ENCODE data around the gene SRPK2.
"Not testable (repeated sequence)": the region's sequence is repeated elsewhere in the genome, so short reads cannot be mapped to it uniquely, and the experiment has no call there.

Gene SRPK2

GRCh38 chr7:105268511-105269392 is 120.0 kb downstream of the SRPK2 start:
- in situ Hi-C loops (cut with MboI; ENCODE audit: low sequenced_read_pairs) = no loop called here
- no peaks in the 10 kb centered on the region for H3K36me3 ChIP-seq (replicated peaks)
- no peaks in the 10 kb centered on the region for H3K27me3 ChIP-seq (ENCODE audit: low read depth)
- peak; percentile 33 to 70 for DNase-seq (ENCODE audit: low spot score in 2 of 2)
- H3K9me3 ChIP-seq = no peaks in the 10 kb centered on the region
- no peak overlapping the region; the same call in 1 of the 2 replicates for H3K4me3 ChIP-seq
- peaks cover 17% of the 10 kb centered on the region for H3K4me1 ChIP-seq

GRCh38 chr7:105268056-105268455 is 120.7 kb downstream of the SRPK2 start:
- H3K9me3 ChIP-seq = no peaks in the 10 kb centered on the region
- no peaks in the 10 kb centered on the region for H3K27me3 ChIP-seq (ENCODE audit: low read depth)
- in situ Hi-C loops (cut with MboI; ENCODE audit: low sequenced_read_pairs) = no loop called here
- no peak for DNase-seq (ENCODE audit: low spot score in 2 of 2)
- no peak overlapping the region for H3K4me3 ChIP-seq
- no peaks in the 10 kb centered on the region for H3K36me3 ChIP-seq (replicated peaks)
- peaks cover 17% of the 10 kb centered on the region for H3K4me1 ChIP-seq

GRCh38 chr7:105267244-105267643 is 121.5 kb downstream of the SRPK2 start:
- Histone ChIP-seq H3K4me1 (peaks cover 17% of the 10 kb centered on the region), H3K36me3 (replicated peaks) (no peaks in the 10 kb centered on the region), H3K9me3 (no peaks in the 10 kb centered on the region), H3K4me3 (no peak overlapping the region), H3K27me3 (ENCODE audit: low read depth) (no peaks in the 10 kb centered on the region)
- no peak for DNase-seq (ENCODE audit: low spot score in 2 of 2)
- in situ Hi-C loops (cut with MboI; ENCODE audit: low sequenced_read_pairs) = no loop called here

- H3K4me1 ChIP-seq = peaks cover 13% of the 10 kb centered on the region
- in situ Hi-C loops (cut with MboI; ENCODE audit: low sequenced_read_pairs) = no loop called here
- H3K9me3 ChIP-seq = 0 out of 2 replicates have a peak, but pooled peaks cover 2% of the 10 kb centered on the region
- no peak for DNase-seq (ENCODE audit: low spot score in 2 of 2)
- no peaks in the 10 kb centered on the region for H3K27me3 ChIP-seq (ENCODE audit: low read depth)
- H3K4me3 ChIP-seq = no peak overlapping the region
- no peaks in the 10 kb centered on the region for H3K36me3 ChIP-seq (replicated peaks)
Observed at GRCh38 chr7:105264707-105265106, 124.0 kb downstream of the SRPK2 start.

GRCh38 chr7:105261689-105262088 is 127.0 kb downstream of the SRPK2 start:
- H3K4me1 ChIP-seq = peaks cover 11% of the 10 kb centered on the region
- no peak for DNase-seq (ENCODE audit: low spot score in 2 of 2)
- H3K9me3 ChIP-seq = peaks cover 3% of the 10 kb centered on the region; the same call in 1 of the 2 replicates
- in situ Hi-C loops (cut with MboI; ENCODE audit: low sequenced_read_pairs) = no loop called here
- H3K4me3 ChIP-seq = no peak overlapping the region
- no peaks in the 10 kb centered on the region for H3K36me3 ChIP-seq (replicated peaks)
- H3K27me3 ChIP-seq (ENCODE audit: low read depth) = no peaks in the 10 kb centered on the region

- H3K36me3 ChIP-seq (replicated peaks); in situ Hi-C loops (cut with MboI; ENCODE audit: low sequenced_read_pairs); H3K9me3 ChIP-seq; H3K27me3 ChIP-seq (ENCODE audit: low read depth); DNase-seq (ENCODE audit: low spot score in 2 of 2); H3K4me3 ChIP-seq: not testable (repeated sequence)
- peaks cover 15% of the 10 kb centered on the region for H3K4me1 ChIP-seq
Observed at GRCh38 chr7:105260201-105260871, 128.4 kb downstream of the SRPK2 start.

GRCh38 chr7:105258919-105259318 is 129.8 kb downstream of the SRPK2 start:
- H3K27me3 ChIP-seq (ENCODE audit: low read depth); DNase-seq (ENCODE audit: low spot score in 2 of 2); H3K9me3 ChIP-seq; H3K4me3 ChIP-seq; H3K36me3 ChIP-seq (replicated peaks); in situ Hi-C loops (cut with MboI; ENCODE audit: low sequenced_read_pairs): not testable (repeated sequence)
- H3K4me1 ChIP-seq = peaks cover 15% of the 10 kb centered on the region

- H3K4me1 ChIP-seq = peaks cover 17% of the 10 kb centered on the region
- no peaks in the 10 kb centered on the region for H3K27me3 ChIP-seq (ENCODE audit: low read depth)
- in situ Hi-C loops (cut with MboI; ENCODE audit: low sequenced_read_pairs) = no loop called here
- H3K4me3 ChIP-seq = no peak overlapping the region
- H3K9me3 ChIP-seq = peaks cover 3% of the 10 kb centered on the region; the same call in 1 of the 2 replicates
- no peaks in the 10 kb centered on the region for H3K36me3 ChIP-seq (replicated peaks)
- peak; percentile 17 to 88 for DNase-seq (ENCODE audit: low spot score in 2 of 2)
Observed at GRCh38 chr7:105257338-105257737, 131.4 kb downstream of the SRPK2 start.

GRCh38 chr7:105256761-105257231 is 131.9 kb downstream of the SRPK2 start:
- peaks cover 3% of the 10 kb centered on the region; the same call in 1 of the 2 replicates for H3K9me3 ChIP-seq

GRCh38 chr7:105250706-105251105 is 138.0 kb downstream of the SRPK2 start:
- peaks cover 18% of the 10 kb centered on the region for H3K4me1 ChIP-seq
- no peak for DNase-seq (ENCODE audit: low spot score in 2 of 2)
- in situ Hi-C loops (cut with MboI; ENCODE audit: low sequenced_read_pairs) = no loop called here

More at GRCh38 chr7:105256761-105257231, 131.9 kb downstream of the SRPK2 start:
- in situ Hi-C loops (cut with MboI; ENCODE audit: low sequenced_read_pairs) = no loop called here
- DNase-seq (ENCODE audit: low spot score in 2 of 2) = peak in 1 of 2 experiments; percentile 46
- no peaks in the 10 kb centered on the region for H3K36me3 ChIP-seq (replicated peaks)
- no peaks in the 10 kb centered on the region for H3K27me3 ChIP-seq (ENCODE audit: low read depth)
- H3K4me3 ChIP-seq = no peak overlapping the region
- H3K4me1 ChIP-seq = peaks cover 20% of the 10 kb centered on the region

GRCh38 chr7:105250239-105250638 is 138.5 kb downstream of the SRPK2 start:
- no peak for DNase-seq (ENCODE audit: low spot score in 2 of 2)
- no peaks in the 10 kb centered on the region for H3K9me3 ChIP-seq
- H3K4me3 ChIP-seq = no peak overlapping the region
- in situ Hi-C loops (cut with MboI; ENCODE audit: low sequenced_read_pairs) = no loop called here
- no peaks in the 10 kb centered on the region for H3K36me3 ChIP-seq (replicated peaks)
- H3K4me1 ChIP-seq = peaks cover 18% of the 10 kb centered on the region
- no peaks in the 10 kb centered on the region for H3K27me3 ChIP-seq (ENCODE audit: low read depth)

More at GRCh38 chr7:105250706-105251105, 138.0 kb downstream of the SRPK2 start:
- Histone ChIP-seq H3K27me3 (ENCODE audit: low read depth) (no peaks in the 10 kb centered on the region), H3K9me3 (no peaks in the 10 kb centered on the region), H3K4me3 (no peak overlapping the region), H3K36me3 (replicated peaks) (no peaks in the 10 kb centered on the region)

GRCh38 chr7:105249216-105249615 is 139.5 kb downstream of the SRPK2 start:
- H3K27me3 ChIP-seq (ENCODE audit: low read depth) = no peaks in the 10 kb centered on the region
- H3K36me3 ChIP-seq (replicated peaks) = no peaks in the 10 kb centered on the region
- DNase-seq (ENCODE audit: low spot score in 2 of 2) = no peak
- peaks cover 18% of the 10 kb centered on the region for H3K4me1 ChIP-seq
- no peaks in the 10 kb centered on the region for H3K9me3 ChIP-seq
- in situ Hi-C loops (cut with MboI; ENCODE audit: low sequenced_read_pairs) = no loop called here
- no peak overlapping the region for H3K4me3 ChIP-seq

GRCh38 chr7:105246679-105247078 is 142.0 kb downstream of the SRPK2 start:
- in situ Hi-C loops (cut with MboI; ENCODE audit: low sequenced_read_pairs) = no loop called here
- Histone ChIP-seq H3K4me1 (peaks cover 13% of the 10 kb centered on the region), H3K27me3 (ENCODE audit: low read depth) (no peaks in the 10 kb centered on the region), H3K9me3 (no peaks in the 10 kb centered on the region), H3K4me3 (no peak overlapping the region), H3K36me3 (replicated peaks) (no peaks in the 10 kb centered on the region)
- DNase-seq (ENCODE audit: low spot score in 2 of 2) = no peak

GRCh38 chr7:105246256-105246655 is 142.5 kb downstream of the SRPK2 start:
- Histone ChIP-seq H3K4me1 (peaks cover 9% of the 10 kb centered on the region), H3K27me3 (ENCODE audit: low read depth) (no peaks in the 10 kb centered on the region), H3K4me3 (no peak overlapping the region), H3K9me3 (no peaks in the 10 kb centered on the region), H3K36me3 (replicated peaks) (no peaks in the 10 kb centered on the region)
- in situ Hi-C loops (cut with MboI; ENCODE audit: low sequenced_read_pairs) = no loop called here
- DNase-seq (ENCODE audit: low spot score in 2 of 2) = no peak
